Uterus (tissue), 4 donors: ENCODE results near the gene DMTF1. TPM values are rescaled to one million over a fixed set of nuclear protein-coding genes. Genes with fewer than 3 reads are reported as not detected.

ENCODE experiments used
- DNase-seq, 2 donors: peaks; one replicate each; pipeline ENCODE4 v3.0.0-alpha.2; 2019 to 2020
- H3K27ac ChIP-seq, 2 donors: fragments of 200-600 bp; sonication (generic); 1 replicate in 1 of 2; 2 replicates in 1 of 2; pipeline ENCODE4 v1.5.1; 2016 to 2018
- H3K27me3 ChIP-seq, 2 donors: fragments of 200-600 bp; sonication (generic); one replicate each; pipeline ENCODE4 v1.5.1; 2018 to 2019; ENCODE audit warnings: control low read depth in 1 of 2
- H3K36me3 ChIP-seq, 2 donors: fragments of 200-600 bp; sonication (generic); one replicate each; pipeline ENCODE4 v1.5.1; 2019; ENCODE audit warnings: control low read depth in 1 of 2
- H3K4me1 ChIP-seq, 2 donors: fragments of 200-600 bp; sonication (generic); one replicate each; pipeline ENCODE4 v1.5.1; 2018 to 2019; ENCODE audit warnings: control low read depth in 1 of 2
- H3K4me3 ChIP-seq, 2 donors: fragments of 200-600 bp; sonication (generic); 1 replicate in 1 of 2; 2 replicates in 1 of 2; pipeline ENCODE4 v1.5.1; 2018 to 2019; ENCODE audit warnings: mild to moderate bottlenecking in 1 of 2
- H3K9me3 ChIP-seq, 2 donors: fragments of 200-600 bp; sonication (generic); one replicate each; pipeline ENCODE4 v1.5.1; 2019; ENCODE audit warnings: control low read depth in 1 of 2
- CTCF ChIP-seq, 4 experiments: fragments of 200-600 bp in 2 of 4; fragments of 450-650 bp in 2 of 4; sonication (generic) in 2 of 4; IDR thresholded peaks; one replicate each; pipeline ENCODE4 v1.5.1; 2016 to 2019; ENCODE audit warnings: antibody characterized with exemption in 4 of 4, mild to moderate bottlenecking in 2 of 4, moderate library complexity in 1 of 4
- POLR2A ChIP-seq, 2 donors: fragments of 450-650 bp; IDR thresholded peaks; one replicate each; pipeline ENCODE4 v1.6.1; 2016; ENCODE audit warnings: antibody characterized with exemption in 2 of 2, mild to moderate bottlenecking in 1 of 2, moderate library complexity in 1 of 2
- intact Hi-C: fragments of 100-400 bp; cut with DNase I; formaldehyde crosslinking; loops from one replicate; pipeline ENCODE4 v1.15.1; 2023; ENCODE audit warnings: low total_unique reads
- total RNA-seq, 4 donors: library from RNA; depleted of rRNA in 3 of 4; stranded (reverse); fragments of >200 nt in 3 of 4; gene quantifications; one replicate each; pipeline versions ENCODE4 v1.1.0 to v1.2.4, GENCODE V29; 2014 to 2023
- donor health status: DM: yes; HTN: yes; CAD: no.

DMTF1 gene
- total RNA-seq, 4 donors from 2014 or later = 36.2 to 193 (median 138) TPM

- Histone ChIP-seq H3K4me1 (peaks cover 0 to 5% of the 10 kb centered on the region in 2 donors), H3K4me3 (no peak overlapping the region), H3K27ac (no peak overlapping the region), H3K9me3 (peaks cover 0 to 9% of the 10 kb centered on the region in 2 donors), H3K27me3 (no peaks in the 10 kb centered on the region), H3K36me3 (no peaks in the 10 kb centered on the region)
- TF ChIP-seq CTCF (IDR thresholded peaks at IDR 0.05) (no peak), POLR2A (IDR thresholded peaks at IDR 0.05) (no peak)
- DNase-seq = no peak
- intact Hi-C loops = no loop called here
These were observed 58.3 kb downstream of the DMTF1 start for GRCh38 chr7:87210506-87210905.

GRCh38 chr7:87212498-87212897 lies 60.2 kb downstream of the DMTF1 start:
- no peaks in the 10 kb centered on the region for H3K27me3 ChIP-seq
- H3K9me3 ChIP-seq = no peaks in the 10 kb centered on the region
- no peak overlapping the region for H3K4me3 ChIP-seq
- no peak overlapping the region for H3K27ac ChIP-seq
- TF ChIP-seq POLR2A (IDR thresholded peaks at IDR 0.05) = no peak
- no peak for TF ChIP-seq CTCF (IDR thresholded peaks at IDR 0.05)
- intact Hi-C loops = no loop called here
- H3K4me1 ChIP-seq = peaks cover 0 to 5% of the 10 kb centered on the region in 2 donors
- no peak for DNase-seq
- H3K36me3 ChIP-seq = no peaks in the 10 kb centered on the region

GRCh38 chr7:87213252-87213651 lies 61.0 kb downstream of the DMTF1 start:
- Histone ChIP-seq H3K4me3 (no peak overlapping the region), H3K4me1 (peaks cover 0 to 5% of the 10 kb centered on the region in 2 donors), H3K36me3 (no peaks in the 10 kb centered on the region), H3K27ac (no peak overlapping the region), H3K9me3 (no peaks in the 10 kb centered on the region), H3K27me3 (no peaks in the 10 kb centered on the region)
- intact Hi-C loops = no loop called here
- no peak for TF ChIP-seq POLR2A (IDR thresholded peaks at IDR 0.05)
- TF ChIP-seq CTCF (IDR thresholded peaks at IDR 0.05) = no peak
- no peak for DNase-seq

GRCh38 chr7:87213811-87214210 lies 61.6 kb downstream of the DMTF1 start:
- no peak for DNase-seq
- Histone ChIP-seq H3K4me3 (no peak overlapping the region), H3K4me1 (peaks cover 0 to 5% of the 10 kb centered on the region in 2 donors), H3K9me3 (no peaks in the 10 kb centered on the region), H3K36me3 (no peaks in the 10 kb centered on the region), H3K27me3 (no peaks in the 10 kb centered on the region), H3K27ac (no peak overlapping the region)
- TF ChIP-seq CTCF (IDR thresholded peaks at IDR 0.05) (no peak), POLR2A (IDR thresholded peaks at IDR 0.05) (no peak)
- intact Hi-C loops = no loop called here

- H3K4me3 ChIP-seq = no peak overlapping the region
- no peak overlapping the region for H3K27ac ChIP-seq
- no peaks in the 10 kb centered on the region for H3K27me3 ChIP-seq
- peaks cover 0 to 5% of the 10 kb centered on the region in 2 donors for H3K4me1 ChIP-seq
- no peak for DNase-seq
- no peaks in the 10 kb centered on the region for H3K9me3 ChIP-seq
- H3K36me3 ChIP-seq = no peaks in the 10 kb centered on the region
- TF ChIP-seq POLR2A (IDR thresholded peaks at IDR 0.05) (no peak), CTCF (IDR thresholded peaks at IDR 0.05) (no peak)
- intact Hi-C loops = no loop called here
These were observed 62.8 kb downstream of the DMTF1 start for GRCh38 chr7:87215046-87215445.
